ENCODE measurements around the gene TEKT3.

- no peak for TF ChIP-seq CTCF (IDR thresholded peaks at IDR 0.05; ENCODE audit: low read depth, low read length)
- TF ChIP-seq MAX (IDR thresholded peaks at IDR 0.05; ENCODE audit: low read depth, low read length) = no peak
These were observed 21.9 kb downstream of the TEKT3 start for GRCh38 chr17:15319452-15320010.

Data from NB4 (cell line).